ENCODE measurements around the gene DENND4C.

DNA sequence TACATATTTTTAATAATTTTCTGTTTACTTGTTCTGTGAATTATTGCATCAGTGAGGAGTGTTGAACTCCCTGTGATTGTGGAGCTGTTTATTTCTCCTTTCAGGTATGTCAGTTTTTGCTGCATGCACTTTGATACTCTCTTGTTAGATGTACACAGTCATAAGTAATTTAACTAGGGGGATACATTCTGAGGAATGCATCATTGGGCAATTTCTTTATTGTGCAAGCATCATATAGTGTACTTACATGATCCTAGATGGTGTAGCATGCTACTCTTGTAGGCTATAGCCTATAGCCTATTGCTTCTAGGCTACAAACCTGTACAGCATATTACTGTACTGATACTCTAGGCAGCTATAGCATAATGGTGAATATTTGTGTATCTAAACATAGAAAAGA, 9.5 kb downstream of the DENND4C start:
- TF ChIP-seq, protein P1, sequence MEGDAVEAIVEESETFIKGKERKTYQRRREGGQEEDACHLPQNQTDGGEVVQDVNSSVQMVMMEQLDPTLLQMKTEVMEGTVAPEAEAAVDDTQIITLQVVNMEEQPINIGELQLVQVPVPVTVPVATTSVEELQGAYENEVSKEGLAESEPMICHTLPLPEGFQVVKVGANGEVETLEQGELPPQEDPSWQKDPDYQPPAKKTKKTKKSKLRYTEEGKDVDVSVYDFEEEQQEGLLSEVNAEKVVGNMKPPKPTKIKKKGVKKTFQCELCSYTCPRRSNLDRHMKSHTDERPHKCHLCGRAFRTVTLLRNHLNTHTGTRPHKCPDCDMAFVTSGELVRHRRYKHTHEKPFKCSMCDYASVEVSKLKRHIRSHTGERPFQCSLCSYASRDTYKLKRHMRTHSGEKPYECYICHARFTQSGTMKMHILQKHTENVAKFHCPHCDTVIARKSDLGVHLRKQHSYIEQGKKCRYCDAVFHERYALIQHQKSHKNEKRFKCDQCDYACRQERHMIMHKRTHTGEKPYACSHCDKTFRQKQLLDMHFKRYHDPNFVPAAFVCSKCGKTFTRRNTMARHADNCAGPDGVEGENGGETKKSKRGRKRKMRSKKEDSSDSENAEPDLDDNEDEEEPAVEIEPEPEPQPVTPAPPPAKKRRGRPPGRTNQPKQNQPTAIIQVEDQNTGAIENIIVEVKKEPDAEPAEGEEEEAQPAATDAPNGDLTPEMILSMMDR (IDR thresholded peaks at IDR 0.05; ENCODE audit: borderline replicate concordance, extremely low read depth, low read length, poor library complexity, severe bottlenecking): no peak
- TF ChIP-seq EZH2 (IDR thresholded peaks at IDR 0.05; ENCODE audit: borderline replicate concordance, low read depth, low read length, severe bottlenecking): no peak

Measured in DND-41 (cell line).